Immature natural killer cell (primary cell): ENCODE data around the gene RCSD1. TPM values are rescaled to one million over a fixed set of nuclear protein-coding genes. Genes with fewer than 3 reads are reported as not detected.

Source experiments
- DNase-seq, 3 donors: peaks; one replicate each; pipeline ENCODE4 v3.0.0; 2022; ENCODE audit warnings: mixed read lengths in 1 of 3
- H3K27ac Mint-ChIP-seq, 6 donors: one replicate each; pipeline ENCODE4 v1.8.0; 2020; ENCODE audit warnings: mixed read lengths in 6 of 6, mild to moderate bottlenecking in 5 of 6, inconsistent platforms in 4 of 6, moderate library complexity in 3 of 6
- H3K27me3 Mint-ChIP-seq, 3 donors: one replicate each; pipeline ENCODE4 v1.8.0; 2020 to 2021; ENCODE audit warnings: low read depth in 3 of 3, mild to moderate bottlenecking in 3 of 3, mixed read lengths in 3 of 3, moderate library complexity in 3 of 3, inconsistent platforms in 1 of 3
- H3K36me3 Mint-ChIP-seq, 3 donors: one replicate each; pipeline ENCODE4 v1.8.0; 2020; ENCODE audit warnings: mixed read lengths in 3 of 3, inconsistent platforms in 2 of 3, mild to moderate bottlenecking in 2 of 3
- H3K4me1 Mint-ChIP-seq, 2 donors: one replicate each; pipeline ENCODE4 v1.8.0; 2020; ENCODE audit warnings: inconsistent platforms in 2 of 2, mild to moderate bottlenecking in 2 of 2, mixed read lengths in 2 of 2, moderate library complexity in 1 of 2
- H3K4me3 Mint-ChIP-seq, 5 donors: one replicate each; pipeline ENCODE4 v1.8.0; 2020; ENCODE audit warnings: mild to moderate bottlenecking in 5 of 5, mixed read lengths in 5 of 5, inconsistent platforms in 3 of 5, moderate library complexity in 3 of 5
- H3K9me3 Mint-ChIP-seq, 6 donors: one replicate each; pipeline ENCODE4 v1.8.0; 2020; ENCODE audit warnings: mild to moderate bottlenecking in 6 of 6, mixed read lengths in 6 of 6, inconsistent platforms in 4 of 6, moderate library complexity in 3 of 6
- polyA plus RNA-seq, 3 donors: library from polyadenylated mRNA; unstranded; fragments of 300-500 nt; fragmentation: Illumina TruSeq; gene quantifications; one replicate each; pipeline ENCODE4 v1.2.3, GENCODE V29; 2021

The RCSD1 gene
- polyA plus RNA-seq, 3 donors from 2014 or later: 96.2 to 179 (median 129) TPM

DNA sequence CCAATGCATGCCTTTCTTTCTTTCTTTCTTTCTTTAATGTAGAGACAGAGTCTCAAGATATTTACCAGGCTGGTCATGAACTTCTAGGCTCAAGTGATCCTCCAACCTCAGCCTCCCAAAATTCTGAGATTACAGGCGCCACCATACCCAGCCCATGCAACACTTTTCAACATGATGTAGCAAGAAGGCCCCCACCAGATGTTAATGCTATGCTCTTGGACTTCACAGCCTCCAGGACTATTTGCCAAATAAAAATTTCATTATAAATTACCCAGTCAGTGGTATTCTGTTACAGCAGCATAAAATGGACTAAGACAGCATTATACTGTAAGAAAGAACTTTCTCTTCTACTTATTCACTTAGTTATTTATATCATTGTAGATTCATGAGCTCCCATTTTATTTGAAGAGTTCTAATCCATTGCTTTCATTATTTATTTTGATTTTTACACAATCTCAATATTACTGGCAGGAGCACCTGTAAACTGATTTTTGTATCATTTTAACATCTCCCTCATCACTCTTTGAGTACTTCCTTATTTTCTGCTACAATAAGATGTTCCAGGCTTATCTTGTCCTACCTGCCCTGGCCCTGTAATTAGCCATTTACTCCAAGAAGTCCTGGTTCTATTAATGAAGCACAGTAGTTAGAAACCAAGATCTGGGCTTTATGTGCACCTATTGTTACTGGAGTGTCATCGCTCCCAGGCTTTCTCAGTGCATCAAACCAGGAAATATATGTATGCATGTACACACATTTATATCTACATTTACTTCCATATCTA is 4.8 kb upstream of the RCSD1 start:
- Mint-ChIP-seq H3K9me3 (peaks cover 0 to 2% (median 0%) of the 10 kb centered on the region in 6 donors), H3K27ac (peak overlapping the region in 2 of 6 donors; percentile 33 to 57)

GRCh38 chr1:167627615-167627864 is 2.5 kb upstream of the RCSD1 start:
- peak overlapping the region; percentile 91 to 99 (median 96) for H3K27ac Mint-ChIP-seq
- H3K9me3 Mint-ChIP-seq: peaks cover 0 to 2% (median 0%) of the 10 kb centered on the region in 6 donors
- H3K4me3 Mint-ChIP-seq: peak overlapping the region; percentile 86 to 99 (median 96)
- H3K27me3 Mint-ChIP-seq: peaks cover 21 to 25% (median 22%) of the 10 kb centered on the region in 3 donors
- peaks cover 55 to 67% of the 10 kb centered on the region in 2 donors for H3K4me1 Mint-ChIP-seq
- peak; percentile 39 to 50 (median 43) for DNase-seq
- H3K36me3 Mint-ChIP-seq: peaks cover 5 to 10% (median 7%) of the 10 kb centered on the region in 3 donors

More for the DNA sequence above, 4.8 kb upstream of the RCSD1 start:
- Mint-ChIP-seq H3K4me1 (peaks cover 41 to 51% of the 10 kb centered on the region in 2 donors), H3K4me3 (no peak overlapping the region), H3K36me3 (peaks cover 3 to 10% (median 7%) of the 10 kb centered on the region in 3 donors), H3K27me3 (peaks cover 10 to 15% (median 11%) of the 10 kb centered on the region in 3 donors)
- DNase-seq: no peak

- H3K4me1 Mint-ChIP-seq: peaks cover 60 to 73% of the 10 kb centered on the region in 2 donors
- peaks cover 21 to 25% (median 22%) of the 10 kb centered on the region in 3 donors for H3K27me3 Mint-ChIP-seq
- peaks cover 6 to 8% (median 7%) of the 10 kb centered on the region in 3 donors for H3K36me3 Mint-ChIP-seq
- H3K4me3 Mint-ChIP-seq: peak overlapping the region; percentile 86 to 99 (median 96)
- H3K27ac Mint-ChIP-seq: peak overlapping the region; percentile 91 to 99 (median 96)
- DNase-seq: peak; percentile 74 to 77 (median 75)
- H3K9me3 Mint-ChIP-seq: peaks cover 0 to 2% (median 0%) of the 10 kb centered on the region in 6 donors
Observed at GRCh38 chr1:167627865-167628641, 2.0 kb upstream of the RCSD1 start.

DNA sequence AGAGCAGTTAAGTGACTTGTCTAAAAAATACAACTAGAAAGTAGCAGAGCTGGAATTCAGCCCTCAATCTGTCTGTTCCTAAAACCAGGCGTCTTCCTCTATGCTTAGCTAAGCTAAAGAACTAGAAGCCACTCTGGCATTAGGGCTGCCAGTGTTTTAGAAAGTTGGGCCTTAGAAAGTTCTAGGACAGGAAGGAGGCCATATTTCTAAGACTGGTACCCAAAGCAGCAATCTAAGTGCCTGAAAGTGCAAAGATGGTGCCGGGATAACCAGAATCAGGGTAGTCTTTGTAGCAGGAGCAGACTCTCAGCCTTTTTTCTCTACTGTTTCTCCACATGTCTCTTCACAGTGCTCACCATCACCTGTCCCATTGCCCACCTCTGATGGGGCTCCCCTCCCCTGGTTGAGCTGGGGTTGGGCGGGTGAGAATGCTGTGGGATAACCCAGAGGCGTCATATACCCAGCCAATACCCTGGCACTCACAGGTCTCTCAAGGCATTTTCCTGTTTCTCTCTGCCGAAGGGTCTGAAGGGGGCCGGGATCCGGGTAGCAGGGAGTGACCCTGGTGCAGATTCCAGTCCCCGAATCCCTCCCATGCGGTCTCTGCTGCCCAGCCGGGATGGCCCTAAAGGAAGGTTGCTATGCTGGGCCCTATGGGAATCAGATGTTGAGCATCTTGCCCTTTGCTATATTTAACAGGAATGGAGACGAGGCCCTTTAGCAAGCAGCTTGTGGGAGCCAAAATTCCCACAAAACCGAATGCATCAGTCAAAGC is 1.1 kb upstream of the RCSD1 start:
- Mint-ChIP-seq H3K9me3 (peaks cover 0 to 2% (median 0%) of the 10 kb centered on the region in 6 donors), H3K4me3 (peak overlapping the region; percentile 86 to 99 (median 96)), H3K36me3 (peaks cover 6 to 13% (median 12%) of the 10 kb centered on the region in 3 donors), H3K4me1 (peaks cover 69 to 81% of the 10 kb centered on the region in 2 donors), H3K27me3 (peaks cover 21 to 25% (median 22%) of the 10 kb centered on the region in 3 donors), H3K27ac (peak overlapping the region; percentile 91 to 99 (median 96))
- DNase-seq: no peak

- H3K4me3 Mint-ChIP-seq: peak overlapping the region; percentile 90 to 96 (median 93)
- DNase-seq: peak; percentile 71 to 76 (median 75)
- peak overlapping the region; percentile 91 to 98 (median 95) for H3K27ac Mint-ChIP-seq
- peaks cover 86 to 95% of the 10 kb centered on the region in 2 donors for H3K4me1 Mint-ChIP-seq
- H3K9me3 Mint-ChIP-seq: peaks cover 0 to 2% (median 0%) of the 10 kb centered on the region in 6 donors
- H3K36me3 Mint-ChIP-seq: peaks cover 12 to 19% (median 12%) of the 10 kb centered on the region in 3 donors
- peaks cover 21 to 24% (median 22%) of the 10 kb centered on the region in 3 donors for H3K27me3 Mint-ChIP-seq
Observed at GRCh38 chr1:167630568-167631385, 745 bp downstream of the RCSD1 start.

DNA sequence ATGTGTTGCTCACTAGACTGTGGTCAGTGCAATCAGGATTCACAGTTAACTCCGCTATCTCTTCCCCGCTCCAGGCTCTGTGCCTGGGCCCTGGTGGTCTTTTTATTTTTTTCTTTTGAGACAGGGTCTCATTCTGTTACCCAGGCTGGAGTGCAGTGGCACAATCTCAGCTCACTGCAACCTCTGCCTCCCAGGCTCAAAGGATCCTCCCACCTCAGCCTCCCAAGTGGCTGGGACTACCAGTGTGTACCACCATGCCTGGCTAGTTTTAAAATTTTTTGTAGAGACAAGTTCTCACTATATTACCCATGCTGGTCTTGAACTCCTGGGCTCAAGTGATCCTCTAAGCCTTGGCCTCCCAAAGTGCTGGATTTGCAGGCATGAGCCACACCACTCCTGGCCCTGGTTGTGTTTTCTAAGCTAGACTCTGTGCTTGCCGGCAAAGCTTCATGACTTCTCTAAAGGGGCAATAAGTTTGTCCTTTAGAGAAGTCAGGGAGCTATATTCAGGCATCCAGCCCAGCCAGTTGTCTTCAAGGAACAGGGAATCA is 1.4 kb downstream of the RCSD1 start:
- peaks cover 9 to 19% (median 10%) of the 10 kb centered on the region in 3 donors for H3K36me3 Mint-ChIP-seq
- peaks cover 88 to 96% of the 10 kb centered on the region in 2 donors for H3K4me1 Mint-ChIP-seq

GRCh38 chr1:167631936-167632614 is 2.0 kb downstream of the RCSD1 start:
- Mint-ChIP-seq H3K36me3 (peaks cover 9 to 19% (median 10%) of the 10 kb centered on the region in 3 donors), H3K27me3 (peaks cover 21 to 24% (median 22%) of the 10 kb centered on the region in 3 donors)

More for the DNA sequence above, 1.4 kb downstream of the RCSD1 start:
- peak overlapping the region; percentile 91 to 98 (median 95) for H3K27ac Mint-ChIP-seq
- H3K4me3 Mint-ChIP-seq: peak overlapping the region; percentile 90 to 96 (median 93)
- H3K9me3 Mint-ChIP-seq: no peaks in the 10 kb centered on the region
- no peak for DNase-seq
- peaks cover 21 to 24% (median 22%) of the 10 kb centered on the region in 3 donors for H3K27me3 Mint-ChIP-seq

GRCh38 chr1:167633258-167633944 is 3.4 kb downstream of the RCSD1 start:
- Mint-ChIP-seq H3K9me3 (no peaks in the 10 kb centered on the region), H3K36me3 (peaks cover 9 to 19% (median 10%) of the 10 kb centered on the region in 3 donors), H3K27ac (peak overlapping the region; percentile 91 to 98 (median 95)), H3K4me1 (peaks cover 90 to 96% of the 10 kb centered on the region in 2 donors), H3K4me3 (peak overlapping the region; percentile 90 to 96 (median 93)), H3K27me3 (peaks cover 17 to 23% (median 20%) of the 10 kb centered on the region in 3 donors)
- no peak for DNase-seq

More at GRCh38 chr1:167631936-167632614, 2.0 kb downstream of the RCSD1 start:
- peak in 2 of 3 donors; percentile 48 to 52 for DNase-seq
- Mint-ChIP-seq H3K4me3 (peak overlapping the region; percentile 90 to 96 (median 93)), H3K27ac (peak overlapping the region; percentile 91 to 98 (median 95)), H3K9me3 (no peaks in the 10 kb centered on the region), H3K4me1 (peaks cover 90 to 96% of the 10 kb centered on the region in 2 donors)

- DNase-seq: no peak
- Mint-ChIP-seq H3K27ac (peak overlapping the region; percentile 86 to 98 (median 94)), H3K36me3 (peaks cover 9 to 19% (median 10%) of the 10 kb centered on the region in 3 donors), H3K9me3 (no peaks in the 10 kb centered on the region), H3K4me3 (peak overlapping the region; percentile 48 to 94 (median 91)), H3K4me1 (peaks cover 90 to 96% of the 10 kb centered on the region in 2 donors), H3K27me3 (peaks cover 17 to 18% (median 17%) of the 10 kb centered on the region in 3 donors)
Observed at GRCh38 chr1:167634435-167634834, 4.4 kb downstream of the RCSD1 start.

DNA sequence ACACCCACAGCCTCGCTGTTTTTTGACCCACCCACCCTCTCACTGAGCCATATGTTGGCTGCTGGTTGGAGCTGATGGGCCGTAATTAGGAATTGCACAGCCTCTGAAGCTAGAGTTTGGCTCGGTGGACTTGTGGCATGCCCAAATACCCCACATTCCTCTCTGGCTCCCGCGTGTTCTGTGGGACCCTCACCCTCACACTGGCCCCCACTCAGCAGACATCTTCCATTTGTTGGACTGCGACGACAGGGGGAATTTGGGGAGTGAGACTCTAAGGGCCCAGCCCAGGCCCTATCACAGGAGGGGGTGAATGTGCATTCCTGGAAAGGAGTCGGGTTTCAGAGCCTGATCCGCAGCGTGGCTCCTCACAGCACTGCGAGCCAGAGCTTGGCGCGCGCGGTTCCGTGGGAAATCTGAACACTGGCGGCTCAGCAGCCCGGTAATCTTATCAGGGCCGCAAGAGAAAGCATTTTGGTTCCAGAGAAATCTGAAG is 5.2 kb downstream of the RCSD1 start:
- no peak for DNase-seq
- no peaks in the 10 kb centered on the region for H3K9me3 Mint-ChIP-seq
- H3K4me1 Mint-ChIP-seq: peaks cover 88 to 98% of the 10 kb centered on the region in 2 donors
- peaks cover 11 to 14% (median 13%) of the 10 kb centered on the region in 3 donors for H3K27me3 Mint-ChIP-seq
- H3K36me3 Mint-ChIP-seq: peaks cover 9 to 19% (median 10%) of the 10 kb centered on the region in 3 donors
- H3K4me3 Mint-ChIP-seq: peak overlapping the region in 1 of 5 donors; percentile 14
- H3K27ac Mint-ChIP-seq: peak overlapping the region in 4 of 6 donors; percentile 9 to 95 (median 92)

DNA sequence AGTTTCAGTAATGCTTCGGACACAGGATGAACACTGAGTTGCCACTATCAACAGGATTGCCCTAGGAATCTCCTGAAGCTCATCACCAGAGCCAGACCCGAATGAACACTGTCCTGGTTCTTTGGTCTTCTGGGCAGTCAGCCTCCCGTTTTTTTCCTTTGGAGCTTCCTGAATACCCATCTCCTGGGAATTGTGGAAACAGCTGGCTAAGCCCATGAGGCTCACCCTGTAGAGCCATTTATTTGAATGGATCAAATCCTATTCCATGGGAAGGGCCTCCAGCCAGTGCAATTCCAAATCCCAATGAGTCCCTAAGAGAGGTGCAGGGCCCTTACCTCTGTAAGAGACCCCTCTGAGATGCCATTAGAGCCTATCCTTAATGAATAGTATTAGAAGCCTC is 5.9 kb downstream of the RCSD1 start:
- peak overlapping the region; percentile 8 to 83 (median 24) for H3K4me3 Mint-ChIP-seq
- H3K27ac Mint-ChIP-seq: peak overlapping the region; percentile 79 to 93 (median 90)
- H3K27me3 Mint-ChIP-seq: peaks cover 4 to 8% (median 7%) of the 10 kb centered on the region in 3 donors
- H3K9me3 Mint-ChIP-seq: no peaks in the 10 kb centered on the region
- H3K36me3 Mint-ChIP-seq: peaks cover 9 to 19% (median 14%) of the 10 kb centered on the region in 3 donors
- no peak for DNase-seq
- peaks cover 92 to 100% of the 10 kb centered on the region in 2 donors for H3K4me1 Mint-ChIP-seq
